ENCODE results near the gene PRTG.
"Not testable (repeated sequence)": the region's sequence is repeated elsewhere in the genome, so short reads cannot be mapped to it uniquely, and the experiment has no call there.

The PRTG gene

GRCh38 chr15:55613727-55614126, 129.2 kb downstream of the PRTG start:
- no peak overlapping the region for H3K4me3 ChIP-seq (ENCODE audit: low read depth, low read length)
- DNase-seq (ENCODE audit: low read depth), result no peak
- TF ChIP-seq, protein P1, sequence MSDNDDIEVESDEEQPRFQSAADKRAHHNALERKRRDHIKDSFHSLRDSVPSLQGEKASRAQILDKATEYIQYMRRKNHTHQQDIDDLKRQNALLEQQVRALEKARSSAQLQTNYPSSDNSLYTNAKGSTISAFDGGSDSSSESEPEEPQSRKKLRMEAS (IDR thresholded peaks at IDR 0.05; ENCODE audit: low read depth, low read length), result no peak
- TF ChIP-seq POLR2A (IDR thresholded peaks at IDR 0.05; ENCODE audit: extremely low read depth, insufficient read length), result no peak
- TF ChIP-seq, protein P2, sequence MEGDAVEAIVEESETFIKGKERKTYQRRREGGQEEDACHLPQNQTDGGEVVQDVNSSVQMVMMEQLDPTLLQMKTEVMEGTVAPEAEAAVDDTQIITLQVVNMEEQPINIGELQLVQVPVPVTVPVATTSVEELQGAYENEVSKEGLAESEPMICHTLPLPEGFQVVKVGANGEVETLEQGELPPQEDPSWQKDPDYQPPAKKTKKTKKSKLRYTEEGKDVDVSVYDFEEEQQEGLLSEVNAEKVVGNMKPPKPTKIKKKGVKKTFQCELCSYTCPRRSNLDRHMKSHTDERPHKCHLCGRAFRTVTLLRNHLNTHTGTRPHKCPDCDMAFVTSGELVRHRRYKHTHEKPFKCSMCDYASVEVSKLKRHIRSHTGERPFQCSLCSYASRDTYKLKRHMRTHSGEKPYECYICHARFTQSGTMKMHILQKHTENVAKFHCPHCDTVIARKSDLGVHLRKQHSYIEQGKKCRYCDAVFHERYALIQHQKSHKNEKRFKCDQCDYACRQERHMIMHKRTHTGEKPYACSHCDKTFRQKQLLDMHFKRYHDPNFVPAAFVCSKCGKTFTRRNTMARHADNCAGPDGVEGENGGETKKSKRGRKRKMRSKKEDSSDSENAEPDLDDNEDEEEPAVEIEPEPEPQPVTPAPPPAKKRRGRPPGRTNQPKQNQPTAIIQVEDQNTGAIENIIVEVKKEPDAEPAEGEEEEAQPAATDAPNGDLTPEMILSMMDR (IDR thresholded peaks at IDR 0.05; ENCODE audit: low read depth, low read length), result no peak
- TF ChIP-seq MYC (IDR thresholded peaks at IDR 0.05; ENCODE audit: low read depth, low read length), result no peak

DNA sequence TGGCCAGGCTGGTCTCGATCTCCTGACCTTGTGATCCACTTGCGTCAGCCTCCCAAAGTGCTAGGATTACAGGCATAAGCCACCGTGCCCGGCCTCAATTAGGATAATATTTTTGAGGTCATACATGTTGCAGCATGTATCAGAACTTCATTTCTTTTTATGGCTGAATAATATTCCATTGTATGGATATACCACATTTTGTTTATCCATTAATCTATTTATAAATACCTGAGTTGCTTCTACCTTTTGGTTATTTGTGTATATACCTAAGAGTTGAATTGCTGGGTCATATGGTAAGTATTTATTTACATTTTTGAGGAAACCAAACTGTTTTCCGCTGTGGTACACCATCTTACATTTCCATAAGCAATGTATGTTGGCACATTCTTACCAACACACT, 136.7 kb downstream of the PRTG start:
- H3K4me3 ChIP-seq (ENCODE audit: low read depth, low read length), result no peak overlapping the region
- no peak for TF ChIP-seq MYC (IDR thresholded peaks at IDR 0.05; ENCODE audit: low read depth, low read length)
- TF ChIP-seq, protein P2 (IDR thresholded peaks at IDR 0.05; ENCODE audit: low read depth, low read length), result no peak
- no peak for TF ChIP-seq POLR2A (IDR thresholded peaks at IDR 0.05; ENCODE audit: extremely low read depth, insufficient read length)
- TF ChIP-seq, protein P1 (IDR thresholded peaks at IDR 0.05; ENCODE audit: low read depth, low read length), result no peak
- no peak for DNase-seq (ENCODE audit: low read depth)

DNA sequence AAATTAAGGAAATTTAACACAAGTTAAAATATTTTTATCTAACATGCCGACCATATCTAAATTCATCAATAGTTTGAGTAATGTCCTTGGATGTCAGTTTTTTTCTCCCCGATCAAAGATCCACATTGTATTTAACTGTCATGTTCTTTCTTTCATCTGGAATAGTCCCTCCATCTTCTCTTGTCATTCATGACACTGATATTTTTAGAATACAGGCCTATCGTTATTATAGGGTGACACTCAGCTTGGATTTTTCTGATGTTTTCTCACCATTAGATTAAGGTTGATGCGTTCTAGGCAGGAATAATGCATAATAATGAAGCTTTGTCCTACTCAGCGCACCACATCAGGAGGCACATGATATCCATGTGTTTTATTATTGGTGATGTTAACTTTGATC, 141.6 kb downstream of the PRTG start:
- DNase-seq (ENCODE audit: low read depth), result no peak
- no peak overlapping the region for H3K4me3 ChIP-seq (ENCODE audit: low read depth, low read length)
- no peak for TF ChIP-seq MYC (IDR thresholded peaks at IDR 0.05; ENCODE audit: low read depth, low read length)

DNA sequence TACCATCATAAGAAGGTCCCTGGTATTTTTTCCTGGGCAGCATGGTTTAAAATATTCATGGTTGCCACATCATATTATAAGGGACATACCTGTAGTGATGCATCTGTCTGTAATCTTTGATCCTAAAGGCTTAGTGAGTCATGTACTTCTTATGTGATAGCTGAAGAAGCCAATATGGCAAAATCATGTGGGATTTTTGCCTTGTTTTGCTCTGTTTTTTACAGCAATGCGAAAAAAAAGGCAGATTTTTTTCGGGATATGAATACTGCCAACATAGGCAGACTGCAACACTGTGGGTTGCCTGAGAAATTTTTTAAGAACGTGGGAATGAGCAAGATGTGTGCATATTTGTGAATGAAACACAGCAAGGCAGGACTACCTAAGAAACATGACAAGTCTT, 143.5 kb downstream of the PRTG start:
- DNase-seq (ENCODE audit: low read depth), result no peak
- TF ChIP-seq, protein P2 (IDR thresholded peaks at IDR 0.05; ENCODE audit: low read depth, low read length), result no peak
- TF ChIP-seq, protein P1 (IDR thresholded peaks at IDR 0.05; ENCODE audit: low read depth, low read length), result no peak
- TF ChIP-seq POLR2A (IDR thresholded peaks at IDR 0.05; ENCODE audit: extremely low read depth, insufficient read length), result no peak
- no peak for TF ChIP-seq MYC (IDR thresholded peaks at IDR 0.05; ENCODE audit: low read depth, low read length)
- no peak overlapping the region for H3K4me3 ChIP-seq (ENCODE audit: low read depth, low read length)

DNA sequence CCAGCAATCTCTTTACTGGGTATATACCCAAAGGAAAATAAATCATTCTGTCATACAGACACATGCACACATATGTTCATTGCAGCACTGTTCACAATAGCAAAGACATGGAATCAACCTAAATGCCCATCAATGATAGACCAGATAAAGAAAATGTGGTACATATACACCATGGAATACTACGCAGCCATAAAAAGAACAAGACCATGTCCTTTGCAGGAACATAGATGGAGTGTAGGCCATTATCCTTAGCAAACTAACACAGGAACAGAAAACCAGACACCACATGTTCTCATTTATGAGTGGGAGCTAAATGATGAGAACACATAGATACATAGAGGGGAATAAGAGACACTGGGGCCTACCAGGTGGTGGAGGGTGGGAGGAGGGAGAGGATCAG, 149.9 kb downstream of the PRTG start:
- not testable (repeated sequence) for DNase-seq (ENCODE audit: low read depth); H3K4me3 ChIP-seq (ENCODE audit: low read depth, low read length)

- H3K4me3 ChIP-seq (ENCODE audit: low read depth, low read length), result no peak overlapping the region
- DNase-seq (ENCODE audit: low read depth), result no peak
- TF ChIP-seq, protein P2 (IDR thresholded peaks at IDR 0.05; ENCODE audit: low read depth, low read length), result no peak
- TF ChIP-seq MYC (IDR thresholded peaks at IDR 0.05; ENCODE audit: low read depth, low read length), result no peak
- TF ChIP-seq POLR2A (IDR thresholded peaks at IDR 0.05; ENCODE audit: extremely low read depth, insufficient read length), result no peak
- TF ChIP-seq, protein P1 (IDR thresholded peaks at IDR 0.05; ENCODE audit: low read depth, low read length), result no peak
These were observed 152.2 kb downstream of the PRTG start for GRCh38 chr15:55590788-55591187.

- H3K4me3 ChIP-seq (ENCODE audit: low read depth, low read length), result no peak overlapping the region
- DNase-seq (ENCODE audit: low read depth), result no peak
- no peak for TF ChIP-seq MYC (IDR thresholded peaks at IDR 0.05; ENCODE audit: low read depth, low read length)
- TF ChIP-seq, protein P1 (IDR thresholded peaks at IDR 0.05; ENCODE audit: low read depth, low read length), result no peak
- TF ChIP-seq, protein P2 (IDR thresholded peaks at IDR 0.05; ENCODE audit: low read depth, low read length), result no peak
- TF ChIP-seq POLR2A (IDR thresholded peaks at IDR 0.05; ENCODE audit: extremely low read depth, insufficient read length), result no peak
These were observed 153.7 kb downstream of the PRTG start for GRCh38 chr15:55589287-55589686.

Data from NB4 (cell line).